ENCODE data around the gene STPG4.

DNA sequence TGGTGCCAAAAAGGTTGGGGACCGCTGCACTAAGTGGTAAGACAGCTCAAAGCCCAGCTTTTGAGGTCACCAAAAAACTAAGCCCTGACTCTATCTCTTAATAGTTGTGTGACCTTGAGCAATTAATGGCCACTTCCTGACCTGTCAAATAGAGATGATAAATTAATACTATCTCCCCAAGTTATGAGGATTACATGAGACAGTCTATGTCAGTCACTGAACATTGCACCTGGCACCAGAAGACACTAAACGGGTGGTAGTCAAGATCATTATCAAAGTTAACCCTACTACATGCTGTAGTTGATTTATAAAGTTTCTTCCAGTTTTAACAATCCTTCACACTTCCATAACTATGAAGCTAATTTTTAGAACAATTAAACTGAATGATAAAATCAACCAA lies 36.5 kb downstream of the STPG4 start:
- TF ChIP-seq, protein P1, sequence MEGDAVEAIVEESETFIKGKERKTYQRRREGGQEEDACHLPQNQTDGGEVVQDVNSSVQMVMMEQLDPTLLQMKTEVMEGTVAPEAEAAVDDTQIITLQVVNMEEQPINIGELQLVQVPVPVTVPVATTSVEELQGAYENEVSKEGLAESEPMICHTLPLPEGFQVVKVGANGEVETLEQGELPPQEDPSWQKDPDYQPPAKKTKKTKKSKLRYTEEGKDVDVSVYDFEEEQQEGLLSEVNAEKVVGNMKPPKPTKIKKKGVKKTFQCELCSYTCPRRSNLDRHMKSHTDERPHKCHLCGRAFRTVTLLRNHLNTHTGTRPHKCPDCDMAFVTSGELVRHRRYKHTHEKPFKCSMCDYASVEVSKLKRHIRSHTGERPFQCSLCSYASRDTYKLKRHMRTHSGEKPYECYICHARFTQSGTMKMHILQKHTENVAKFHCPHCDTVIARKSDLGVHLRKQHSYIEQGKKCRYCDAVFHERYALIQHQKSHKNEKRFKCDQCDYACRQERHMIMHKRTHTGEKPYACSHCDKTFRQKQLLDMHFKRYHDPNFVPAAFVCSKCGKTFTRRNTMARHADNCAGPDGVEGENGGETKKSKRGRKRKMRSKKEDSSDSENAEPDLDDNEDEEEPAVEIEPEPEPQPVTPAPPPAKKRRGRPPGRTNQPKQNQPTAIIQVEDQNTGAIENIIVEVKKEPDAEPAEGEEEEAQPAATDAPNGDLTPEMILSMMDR (IDR thresholded peaks at IDR 0.05): no peak
- no peak for TF ChIP-seq POLR2AphosphoS5 (IDR thresholded peaks at IDR 0.05)
- TF ChIP-seq POLR2A (IDR thresholded peaks at IDR 0.05): no peak
- TF ChIP-seq EP300 (IDR thresholded peaks at IDR 0.05): no peak

All from sigmoid colon (tissue), 4 donors.